Measurements from ENCODE around the gene CDH23.

DNA sequence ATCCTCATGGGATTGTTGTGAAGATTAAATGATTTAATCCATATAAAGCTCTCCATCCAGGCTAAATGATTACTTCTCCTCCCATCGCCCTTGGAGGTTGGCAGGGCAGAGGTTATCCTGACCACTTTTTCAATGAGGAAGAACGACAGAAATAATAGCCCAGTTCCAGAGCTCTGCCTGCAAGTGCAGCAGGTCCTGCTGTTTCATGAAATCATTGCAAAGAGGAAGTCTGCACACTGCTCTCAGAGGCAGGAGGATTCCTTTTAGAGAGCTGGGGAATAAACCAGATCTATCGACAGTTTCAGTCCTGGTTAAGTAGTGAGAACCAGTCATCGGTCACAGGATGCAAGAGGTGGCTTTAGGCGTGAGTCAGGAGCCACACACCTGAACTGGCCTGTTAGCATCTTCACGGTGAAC is 25.0 kb upstream of the CDH23 start:
- TF ChIP-seq POLR2AphosphoS5 (IDR thresholded peaks at IDR 0.05) = no peak
- no peak for TF ChIP-seq EP300 (IDR thresholded peaks at IDR 0.05)

All from suprapubic skin (tissue), 4 donors.